IMR-90 (cell line): ENCODE measurements around the gene CDYL2. TPM values are rescaled to one million over a fixed set of nuclear protein-coding genes. Genes with fewer than 3 reads are reported as not detected.
A peak's percentile ranks its signal among the peaks of the same experiment; 100 is the strongest.

Source experiments
- ATAC-seq: fragments of 200-7000 bp; cut with Tn5 transposase; 2 replicates; pipeline ENCODE4 v1.9.1; 2020; ENCODE audit warnings: low read depth, mild to moderate bottlenecking, moderate library complexity
- BruUV-seq: library from RNA; stranded (reverse); fragments of 400-500 nt; replicated peaks from 2 replicates; lab custom pipeline; 2021; lab: Mats Ljungman, UMichigan
- CTCF ChIA-PET: fragments of 300-600 bp; formaldehyde crosslinking; extraction: SDS; loops from one replicate; lab custom pipeline; 2021; ENCODE audit warnings: antibody characterized with exemption; lab: Yijun Ruan, JAX
- POLR2A ChIA-PET: fragments of 300-600 bp; sonication (Branson Sonifier 250); formaldehyde crosslinking; loops from one replicate; lab custom pipeline; 2022; ENCODE audit warnings: antibody characterized with exemption; ENCODE audit not compliant: unreplicated experiment; lab: Charles Lee
- DNase-seq: peaks from one replicate; pipeline ENCODE4 v3.0.0; 2013
- H2AFZ ChIP-seq: replicated peaks from 2 replicates; pipeline ENCODE3; 2013; ENCODE audit warnings: low read length, mild to moderate bottlenecking; ENCODE audit not compliant: poor library complexity
- H2AK5ac ChIP-seq: 2 replicates; pipeline ENCODE4 v1.6.1; 2013; ENCODE audit warnings: low read depth, low read length, inconsistent platforms
- H2AK9ac ChIP-seq: replicated peaks from 2 replicates; pipeline ENCODE3; 2013; ENCODE audit warnings: mild to moderate bottlenecking, low read depth, low read length, moderate library complexity; ENCODE audit not compliant: poor library complexity
- H2BK120ac ChIP-seq: 2 replicates; pipeline ENCODE4 v1.6.1; 2013; ENCODE audit warnings: low read depth, low read length, inconsistent platforms
- H2BK15ac ChIP-seq: 3 replicates; pipeline ENCODE4 v1.6.1; 2013; ENCODE audit warnings: low read depth, low read length, inconsistent platforms
- H2BK20ac ChIP-seq: 2 replicates; pipeline ENCODE4 v1.6.1; 2013; ENCODE audit warnings: low read depth, mild to moderate bottlenecking, inconsistent platforms, low read length, moderate library complexity
- H2BK5ac ChIP-seq: 2 replicates; pipeline ENCODE4 v1.6.1; 2013; ENCODE audit warnings: mild to moderate bottlenecking, low read depth, low read length, inconsistent platforms; ENCODE audit not compliant: poor library complexity, severe bottlenecking
- H3K14ac ChIP-seq: replicated peaks from 2 replicates; pipeline ENCODE4 v1.6.1; 2013; ENCODE audit warnings: low read depth, low read length, inconsistent platforms
- H3K18ac ChIP-seq: 2 replicates; pipeline ENCODE4 v1.6.1; 2013; ENCODE audit warnings: low read depth, low read length, control low read depth
- H3K23ac ChIP-seq: 2 replicates; pipeline ENCODE4 v1.6.1; 2013; ENCODE audit warnings: low read depth, low read length, inconsistent platforms
- H3K27ac ChIP-seq: 2 replicates; pipeline ENCODE4 v1.5.1; 2013; ENCODE audit warnings: mild to moderate bottlenecking, control low read depth, low read length; ENCODE audit not compliant: insufficient read depth
- H3K27me3 ChIP-seq: 2 replicates; pipeline ENCODE4 v1.6.1; 2013; ENCODE audit warnings: low read length; ENCODE audit not compliant: control insufficient read depth, insufficient read depth
- H3K36me3 ChIP-seq: 2 replicates; pipeline ENCODE4 v1.6.1; 2013; ENCODE audit warnings: low read length, mixed read lengths; ENCODE audit not compliant: control insufficient read depth, insufficient read depth
- H3K4ac ChIP-seq: 2 replicates; pipeline ENCODE4 v1.6.1; 2013; ENCODE audit warnings: low read depth, low read length, inconsistent platforms
- H3K4me1 ChIP-seq: 2 replicates; pipeline ENCODE4 v1.6.1; 2013; ENCODE audit warnings: low read length, mixed read lengths; ENCODE audit not compliant: control insufficient read depth, insufficient read depth
- H3K4me2 ChIP-seq: 2 replicates; pipeline ENCODE4 v1.6.1; 2013; ENCODE audit warnings: low read depth, mild to moderate bottlenecking, control low read depth, low read length, moderate library complexity
- H3K4me3 ChIP-seq: 2 replicates; pipeline ENCODE4 v1.5.1; 2013; ENCODE audit warnings: low read depth, mild to moderate bottlenecking, control low read depth, low read length, moderate library complexity; ENCODE audit not compliant: insufficient read depth
- H3K56ac ChIP-seq: 2 replicates; pipeline ENCODE4 v1.6.1; 2013; ENCODE audit warnings: low read length, inconsistent platforms; ENCODE audit not compliant: insufficient read depth; ENCODE audit errors: extremely low read depth
- H3K79me1 ChIP-seq, 2 experiments: 2 replicates each; pipeline ENCODE4 v1.6.1; 2013; ENCODE audit warnings: low read length in 2 of 2, inconsistent platforms in 1 of 2, low read depth in 1 of 2
- H3K9ac ChIP-seq: 2 replicates; pipeline ENCODE4 v1.6.1; 2013; ENCODE audit warnings: low read depth, low read length, control low read depth
- H3K9me1 ChIP-seq: 2 replicates; pipeline ENCODE4 v1.6.1; 2013; ENCODE audit warnings: low read length, inconsistent platforms; ENCODE audit not compliant: insufficient read depth
- H3K9me3 ChIP-seq: 2 replicates; pipeline ENCODE4 v1.6.1; 2013; ENCODE audit warnings: low read length; ENCODE audit not compliant: control insufficient read depth, insufficient read depth
- H4K20me1 ChIP-seq: 2 replicates; pipeline ENCODE4 v1.6.1; 2013; ENCODE audit warnings: low read length, inconsistent platforms; ENCODE audit not compliant: insufficient read depth
- H4K5ac ChIP-seq: 2 replicates; pipeline ENCODE4 v1.6.1; 2013; ENCODE audit warnings: mild to moderate bottlenecking, low read depth, low read length, control low read depth
- H4K8ac ChIP-seq, 2 experiments: 2 replicates each; pipeline ENCODE4 v1.6.1; 2013; ENCODE audit warnings: low read depth in 2 of 2, low read length in 2 of 2, control low read depth in 1 of 2, inconsistent platforms in 1 of 2
- H4K91ac ChIP-seq: 2 replicates; pipeline ENCODE4 v1.6.1; 2013; ENCODE audit warnings: low read depth, low read length, inconsistent platforms; ENCODE audit not compliant: insufficient read depth
- FOS ChIP-seq: fragments of 150-350 bp; IDR thresholded peaks from 2 replicates; pipeline ENCODE4 v1.6.1; 2016; ENCODE audit warnings: low read depth, low read length
- SMC3 ChIP-seq: fragments of 150-350 bp; IDR thresholded peaks from 2 replicates; pipeline ENCODE4 v1.6.1; 2016; ENCODE audit warnings: low read depth, mild to moderate bottlenecking, antibody characterized with exemption, low read length, moderate library complexity
- WGBS, 2 experiments: methylation state at CpG; one replicate each; pipeline versions ENCODE4 v1.1.5 to v1.1.7; 2013; ENCODE audit warnings: missing lambda C conversion rate in 2 of 2; ENCODE audit not compliant: insufficient read length in 1 of 2; ENCODE audit errors: extremely low coverage in 2 of 2; 5-methylcytosine and 5-hydroxymethylcytosine counted together
- dilution Hi-C: fragments of 300-500 bp; cut with HindIII; formaldehyde crosslinking; loops from one replicate; pipeline ENCODE4 v1.14.3; 2018; ENCODE audit warnings: low sequenced_read_pairs; ENCODE audit not compliant: unreplicated experiment
- in situ Hi-C: fragments of 300-500 bp; cut with MboI; formaldehyde crosslinking; loops from 3 replicates; pipeline ENCODE4 v1.14.3; 2019; ENCODE audit warnings: low sequenced_read_pairs, inconsistent platforms, mixed read lengths
- intact Hi-C: fragments of 100-400 bp; cut with micrococcal nuclease; formaldehyde crosslinking; loops from 2 replicates; pipeline ENCODE4 v1.10.0; 2022
- polyA plus RNA-seq, 3 experiments: library from polyadenylated mRNA; depleted of rRNA; stranded (reverse); fragments of >200 nt; gene quantifications; 2 replicates each; pipeline ENCODE4 v1.2.3, GENCODE V29; 2012; ENCODE audit warnings: low replicate concordance in 1 of 3
- total RNA-seq: library from RNA; depleted of rRNA; stranded (reverse); fragments of >200 nt; gene quantifications from 2 replicates; pipeline ENCODE4 v1.2.3, GENCODE V29; 2012

The CDYL2 gene
- total and polyA plus RNA-seq, 2 of the 4 experiments (the other 2 are of a cell fraction), result 1.2 to 3.9 TPM

- Histone ChIP-seq H2AK5ac (no peak overlapping the region), H4K20me1 (no peaks in the 10 kb centered on the region), H4K5ac (no peak overlapping the region), H3K9me3 (peaks cover 3% of the 10 kb centered on the region; the same call in 1 of the 2 replicates), H3K36me3 (no peaks in the 10 kb centered on the region), H3K56ac (no peak overlapping the region), H3K18ac (no peak overlapping the region), H2BK15ac (no peak overlapping the region), H3K27ac (no peak overlapping the region), H3K4me2 (no peak overlapping the region), H3K14ac (no peak overlapping the region), H3K23ac (no peak overlapping the region), H2BK5ac (no peak overlapping the region), H3K79me1 (no peaks in the 10 kb centered on the region), H3K9ac (no peak overlapping the region), H2AFZ (no peak overlapping the region), H3K4me1 (no peaks in the 10 kb centered on the region), H2BK120ac (no peak overlapping the region), H3K9me1 (no peaks in the 10 kb centered on the region; the same call in 1 of the 2 replicates), H2AK9ac (no peak overlapping the region), H2BK20ac (no peak overlapping the region), H4K8ac (no peak overlapping the region), H3K27me3 (no peaks in the 10 kb centered on the region), H3K4me3 (no peak overlapping the region), H4K91ac (no peak overlapping the region), H3K4ac (no peak overlapping the region)
- CTCF ChIA-PET, result no interaction called here
- dilution Hi-C loops (no loop called here), in situ Hi-C loops (no loop called here), intact Hi-C loops (no loop called here)
- POLR2A ChIA-PET, result no interaction called here
- BruUV-seq, result no TSS peak
- ATAC-seq (no peak), DNase-seq (peak; percentile 37)
- WGBS, 2 experiments, result 37% methylated on average over 4 of the region's 6 CpGs; no CpG with 5 or more reads in 1 of the 2 experiments
- TF ChIP-seq FOS, result no peak
- TF ChIP-seq SMC3, result no peak
These were observed 234.3 kb downstream of the CDYL2 start for GRCh38 chr16:80570106-80570478.
